ENCODE measurements around the gene EBPL.

EBPL gene

DNA sequence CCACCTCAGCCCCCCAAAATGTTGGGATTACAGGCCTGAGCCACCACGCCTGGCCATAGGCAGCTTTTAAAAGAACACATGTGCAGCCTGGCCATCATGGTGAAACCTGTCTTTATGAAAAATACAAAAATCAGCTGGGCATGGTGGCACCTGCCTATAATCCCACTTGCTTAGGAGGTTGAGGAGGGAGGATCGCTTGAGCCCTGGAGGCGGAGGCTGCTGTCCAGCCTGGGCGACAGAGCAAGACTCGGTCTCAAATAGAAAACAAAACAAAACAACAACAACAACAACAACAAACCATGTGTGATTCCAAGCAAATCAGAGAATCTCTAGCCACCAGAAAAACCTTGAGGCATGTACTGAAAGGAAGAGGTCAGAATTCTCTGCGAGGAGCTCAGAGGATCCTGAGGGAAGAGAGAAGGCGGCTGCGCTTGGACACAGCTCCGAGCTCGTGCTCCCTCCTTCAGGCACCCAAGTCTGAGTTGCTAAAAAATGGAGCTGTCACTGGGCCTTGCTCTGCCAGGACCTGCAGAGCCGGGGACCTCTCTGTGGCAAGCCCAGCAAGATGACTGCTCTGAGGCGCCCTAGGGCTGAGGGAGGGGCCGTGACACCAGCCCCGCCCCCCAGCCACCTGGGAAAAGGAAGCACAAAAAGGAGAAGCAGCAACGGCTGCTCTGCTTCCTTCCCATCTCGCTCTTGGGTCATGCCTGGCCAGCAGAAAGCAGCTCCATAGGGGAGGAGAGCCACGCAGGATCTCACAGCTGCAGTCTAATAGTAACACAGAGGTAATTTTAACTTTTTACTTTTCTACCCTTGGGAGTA, 63.2 kb downstream of the EBPL start, which contains the start of gene ARL11:
Gene ARL11, plus strand, starts transcription at position 677 of the 822 bp plus-strand sequence. CDS start 1,941 bp downstream, outside the sequence.
- Histone ChIP-seq H3K9ac (no peak within 1 kb of the TSS), H2AFZ (ENCODE audit: low read depth) (no peak within 1 kb of the TSS), H3K4me1 (ENCODE audit: low read depth, poor library complexity, severe bottlenecking) (no peaks in the 10 kb centered on the region), H3K27me3 (ENCODE audit: insufficient read depth, low read depth) (no peaks in the 10 kb centered on the region), H3K79me2 (ENCODE audit: insufficient read depth, low read depth) (no peaks in the 10 kb centered on the region), H3K4me2 (no peak within 1 kb of the TSS), H3K27ac (no peak within 1 kb of the TSS), H4K20me1 (ENCODE audit: insufficient read depth) (no peaks in the 10 kb centered on the region), H3K4me3 (IDR thresholded peaks at IDR 0.05; ENCODE audit: insufficient read depth, low read depth, low read length) (no peak within 1 kb of the TSS), H3K36me3 (ENCODE audit: insufficient read depth) (no peaks in the 10 kb centered on the region)
- TF ChIP-seq, protein P1, sequence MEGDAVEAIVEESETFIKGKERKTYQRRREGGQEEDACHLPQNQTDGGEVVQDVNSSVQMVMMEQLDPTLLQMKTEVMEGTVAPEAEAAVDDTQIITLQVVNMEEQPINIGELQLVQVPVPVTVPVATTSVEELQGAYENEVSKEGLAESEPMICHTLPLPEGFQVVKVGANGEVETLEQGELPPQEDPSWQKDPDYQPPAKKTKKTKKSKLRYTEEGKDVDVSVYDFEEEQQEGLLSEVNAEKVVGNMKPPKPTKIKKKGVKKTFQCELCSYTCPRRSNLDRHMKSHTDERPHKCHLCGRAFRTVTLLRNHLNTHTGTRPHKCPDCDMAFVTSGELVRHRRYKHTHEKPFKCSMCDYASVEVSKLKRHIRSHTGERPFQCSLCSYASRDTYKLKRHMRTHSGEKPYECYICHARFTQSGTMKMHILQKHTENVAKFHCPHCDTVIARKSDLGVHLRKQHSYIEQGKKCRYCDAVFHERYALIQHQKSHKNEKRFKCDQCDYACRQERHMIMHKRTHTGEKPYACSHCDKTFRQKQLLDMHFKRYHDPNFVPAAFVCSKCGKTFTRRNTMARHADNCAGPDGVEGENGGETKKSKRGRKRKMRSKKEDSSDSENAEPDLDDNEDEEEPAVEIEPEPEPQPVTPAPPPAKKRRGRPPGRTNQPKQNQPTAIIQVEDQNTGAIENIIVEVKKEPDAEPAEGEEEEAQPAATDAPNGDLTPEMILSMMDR (conservative IDR thresholded peaks at IDR 0.05; ENCODE audit: low read depth, low read length) = no peak

DNA sequence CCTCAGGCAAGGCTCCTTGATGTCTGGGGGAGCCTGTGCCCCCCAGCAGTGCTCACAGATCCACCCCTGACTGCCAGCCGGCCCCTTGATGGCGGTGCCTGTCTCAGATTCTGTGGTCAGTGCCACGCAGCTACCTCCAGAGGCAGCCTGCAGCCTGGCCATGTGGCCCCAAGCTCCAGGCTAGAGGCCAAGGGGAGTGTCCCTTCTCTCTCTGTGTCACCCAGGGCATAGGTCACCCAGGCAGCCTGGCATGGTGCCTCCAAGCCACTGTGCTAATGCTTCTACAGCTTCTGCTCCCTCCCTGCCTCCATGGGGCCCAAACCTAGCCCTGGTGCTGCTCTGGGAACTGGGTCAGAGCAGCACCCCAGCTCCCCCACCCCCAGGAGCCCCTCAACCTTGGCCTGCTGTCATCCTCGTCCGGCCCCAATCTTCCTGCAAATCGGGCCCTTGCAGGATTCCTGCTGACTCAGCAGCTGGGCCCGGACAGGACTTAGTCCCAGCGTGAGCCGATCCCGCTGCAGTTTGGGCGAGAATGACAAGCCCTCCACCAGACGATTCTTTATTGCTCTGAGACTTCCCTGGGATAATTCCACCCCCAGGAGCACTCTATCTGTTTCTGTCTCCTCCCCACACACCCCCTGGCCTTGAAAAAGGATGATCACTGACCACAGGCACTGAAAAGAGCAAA, 65.8 kb downstream of the EBPL start:
- Histone ChIP-seq H2AFZ (ENCODE audit: low read depth) (no peak overlapping the region), H3K36me3 (ENCODE audit: insufficient read depth) (no peaks in the 10 kb centered on the region), H3K4me1 (ENCODE audit: low read depth, poor library complexity, severe bottlenecking) (no peaks in the 10 kb centered on the region), H3K9ac (no peak overlapping the region), H3K27me3 (ENCODE audit: insufficient read depth, low read depth) (no peaks in the 10 kb centered on the region), H3K79me2 (ENCODE audit: insufficient read depth, low read depth) (no peaks in the 10 kb centered on the region), H3K4me2 (no peak overlapping the region), H4K20me1 (ENCODE audit: insufficient read depth) (no peaks in the 10 kb centered on the region), H3K27ac (no peak overlapping the region), H3K4me3 (IDR thresholded peaks at IDR 0.05; ENCODE audit: insufficient read depth, low read depth, low read length) (no peak overlapping the region)
- TF ChIP-seq, protein P1 (conservative IDR thresholded peaks at IDR 0.05; ENCODE audit: low read depth, low read length) = no peak

DNA sequence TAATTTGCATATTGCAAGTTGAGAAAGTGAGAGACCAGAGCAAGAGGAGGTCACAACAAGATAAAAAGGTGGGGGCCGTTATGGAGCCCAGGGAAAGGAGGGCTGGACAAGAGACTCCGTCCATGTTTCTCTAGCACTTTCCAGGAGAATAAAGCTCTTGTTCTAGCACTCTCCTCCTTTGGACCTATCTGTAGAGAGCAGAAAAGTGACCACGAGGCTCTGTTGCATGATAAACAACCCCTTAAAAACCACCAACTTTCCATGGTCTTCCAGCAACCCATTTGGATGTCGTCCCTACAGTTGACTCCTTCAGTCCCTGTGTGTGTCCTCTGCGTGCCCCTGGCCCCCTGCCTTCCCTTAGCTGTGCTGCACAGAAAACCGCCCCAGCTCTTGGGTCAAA, 67.1 kb downstream of the EBPL start:
- Histone ChIP-seq H3K27me3 (ENCODE audit: insufficient read depth, low read depth) (no peaks in the 10 kb centered on the region), H3K4me3 (IDR thresholded peaks at IDR 0.05; ENCODE audit: insufficient read depth, low read depth, low read length) (no peak overlapping the region), H3K4me1 (ENCODE audit: low read depth, poor library complexity, severe bottlenecking) (no peaks in the 10 kb centered on the region), H4K20me1 (ENCODE audit: insufficient read depth) (no peaks in the 10 kb centered on the region), H3K9ac (no peak overlapping the region), H2AFZ (ENCODE audit: low read depth) (no peak overlapping the region), H3K36me3 (ENCODE audit: insufficient read depth) (no peaks in the 10 kb centered on the region), H3K27ac (no peak overlapping the region), H3K4me2 (no peak overlapping the region), H3K79me2 (ENCODE audit: insufficient read depth, low read depth) (no peaks in the 10 kb centered on the region)
- TF ChIP-seq, protein P1 (conservative IDR thresholded peaks at IDR 0.05; ENCODE audit: low read depth, low read length) = no peak

DNA sequence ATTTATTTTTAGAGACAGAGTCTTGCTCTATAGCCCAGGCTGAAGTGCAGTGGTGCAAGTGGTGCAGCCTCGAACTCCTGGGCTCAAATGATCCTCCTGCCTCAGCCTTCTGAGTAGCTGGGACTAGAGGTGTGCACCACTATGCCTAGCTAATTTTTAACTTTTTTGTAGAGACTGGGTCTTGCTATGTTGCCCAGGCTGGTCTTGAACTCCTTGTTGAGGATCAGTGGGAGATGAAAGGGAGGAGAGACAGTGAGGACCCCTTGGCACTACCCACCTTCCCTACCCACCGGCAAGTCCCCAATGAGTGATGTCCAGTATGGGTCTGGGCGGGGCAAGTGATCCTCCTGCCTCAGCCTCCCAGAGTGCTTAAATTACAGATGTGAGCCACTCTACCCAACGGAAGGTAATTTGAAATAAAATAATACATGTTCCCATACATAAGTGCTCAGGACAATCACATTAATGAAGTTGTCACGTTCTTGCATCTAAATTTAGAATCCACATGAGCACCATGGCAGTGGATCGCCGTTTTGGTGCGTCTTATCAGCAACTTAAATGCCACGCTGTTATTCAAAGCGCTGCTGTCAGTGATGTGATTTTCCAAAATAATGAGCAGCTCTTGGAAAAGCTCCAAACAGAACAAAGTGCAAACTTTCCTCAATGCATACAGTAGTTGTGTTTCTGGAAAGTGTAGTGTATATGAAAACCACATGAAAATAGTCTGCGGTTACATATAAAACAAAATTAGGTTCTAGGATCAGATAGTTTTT, 68.9 kb downstream of the EBPL start:
- no peak overlapping the region for H3K4me3 ChIP-seq (IDR thresholded peaks at IDR 0.05; ENCODE audit: insufficient read depth, low read depth, low read length)
- H3K36me3 ChIP-seq (ENCODE audit: insufficient read depth) = no peaks in the 10 kb centered on the region
- H2AFZ ChIP-seq (ENCODE audit: low read depth) = no peak overlapping the region
- no peak overlapping the region for H3K27ac ChIP-seq
- H3K4me2 ChIP-seq = no peak overlapping the region
- no peaks in the 10 kb centered on the region for H3K79me2 ChIP-seq (ENCODE audit: insufficient read depth, low read depth)
- no peaks in the 10 kb centered on the region for H4K20me1 ChIP-seq (ENCODE audit: insufficient read depth)
- TF ChIP-seq, protein P1 (conservative IDR thresholded peaks at IDR 0.05; ENCODE audit: low read depth, low read length) = no peak
- no peak overlapping the region for H3K9ac ChIP-seq
- H3K4me1 ChIP-seq (ENCODE audit: low read depth, poor library complexity, severe bottlenecking) = no peaks in the 10 kb centered on the region
- H3K27me3 ChIP-seq (ENCODE audit: insufficient read depth, low read depth) = no peaks in the 10 kb centered on the region
